ENCODE measurements around the gene TAPT1. TPM values are rescaled to one million over a fixed set of nuclear protein-coding genes. Genes with fewer than 3 reads are reported as not detected.

Gene TAPT1
- polyA plus RNA-seq, 1 donor from 2014 or later: 34.2 TPM

DNA sequence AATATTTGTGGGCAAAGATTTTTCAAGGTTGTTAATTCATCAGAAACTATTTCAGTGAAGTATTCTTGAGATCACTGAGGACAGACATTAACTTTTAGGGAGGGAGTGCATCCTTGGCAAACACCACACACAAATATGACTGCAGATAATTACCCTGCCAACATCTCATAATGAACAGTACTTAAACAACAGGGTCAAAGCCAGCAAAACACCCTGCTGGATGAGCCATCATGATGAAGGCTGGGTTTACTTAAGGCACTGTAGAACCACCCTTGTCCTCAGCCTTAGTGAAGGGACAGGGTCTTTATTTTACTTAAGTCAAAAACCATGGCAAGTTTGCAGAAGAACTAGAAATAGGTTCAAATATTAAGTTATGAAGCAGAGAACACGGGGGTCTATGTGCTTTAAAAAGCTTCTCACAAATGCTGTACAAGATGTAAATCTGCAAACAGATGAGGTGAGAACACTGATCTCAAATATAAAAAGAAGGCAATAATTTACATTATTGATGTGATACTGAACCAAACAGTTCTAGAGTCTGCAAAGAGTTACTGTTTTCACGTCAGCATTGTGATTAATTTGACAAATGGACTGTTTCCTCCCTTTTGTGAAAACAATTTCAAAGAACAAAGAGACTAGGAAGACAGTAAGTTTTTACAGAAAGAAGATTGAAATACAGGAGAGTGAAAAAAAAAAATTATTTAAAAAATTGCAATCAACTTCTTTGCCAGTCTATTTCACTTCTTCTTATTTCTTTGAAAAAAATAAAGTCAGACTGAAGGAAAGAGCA is 28.2 kb downstream of the TAPT1 start:
- Histone ChIP-seq H3K27ac (ENCODE audit: low read length) (no peak overlapping the region), H2AFZ (ENCODE audit: low read depth, low read length) (no peak overlapping the region), H3K9me3 (ENCODE audit: low read length) (no peaks in the 10 kb centered on the region), H3K9ac (ENCODE audit: low read length) (no peak overlapping the region), H4K20me1 (ENCODE audit: insufficient read depth) (no peaks in the 10 kb centered on the region), H3K36me3 (ENCODE audit: insufficient read depth, low read length) (peaks cover 3% of the 10 kb centered on the region), H3K79me2 (replicated peaks; ENCODE audit: insufficient read depth, low read length) (no peaks in the 10 kb centered on the region), H3K27me3 (ENCODE audit: insufficient read depth, low read depth, low read length) (no peaks in the 10 kb centered on the region), H3F3A (ENCODE audit: insufficient read depth, low read length, poor library complexity, severe bottlenecking) (no peaks in the 10 kb centered on the region), H3K9me2 (ENCODE audit: insufficient read depth, low read length) (no peaks in the 10 kb centered on the region), H3K4me3 (ENCODE audit: low read length) (no peak overlapping the region), H3K4me2 (ENCODE audit: low read length) (no peak overlapping the region)
- no peak for TF ChIP-seq POLR2AphosphoS5 (IDR thresholded peaks at IDR 0.05)
- TF ChIP-seq TAF1 (IDR thresholded peaks at IDR 0.05; ENCODE audit: low read depth): no peak
- no peak for TF ChIP-seq EZH2 (IDR thresholded peaks at IDR 0.05; ENCODE audit: borderline replicate concordance, insufficient read depth, low read length, poor library complexity, severe bottlenecking)
- no peak for TF ChIP-seq MXI1 (conservative IDR thresholded peaks at IDR 0.05; ENCODE audit: poor library complexity, severe bottlenecking)
- TF ChIP-seq EP300 (conservative IDR thresholded peaks at IDR 0.05; ENCODE audit: poor library complexity, severe bottlenecking): no peak

GRCh38 chr4:16196482-16197393 is 29.5 kb downstream of the TAPT1 start:
- Histone ChIP-seq H3K9me2 (ENCODE audit: insufficient read depth, low read length) (no peaks in the 10 kb centered on the region), H3K36me3 (ENCODE audit: insufficient read depth, low read length) (peaks cover 3% of the 10 kb centered on the region), H3K4me3 (ENCODE audit: low read length) (no peak overlapping the region), H3K27ac (ENCODE audit: low read length) (no peak overlapping the region), H3F3A (ENCODE audit: insufficient read depth, low read length, poor library complexity, severe bottlenecking) (no peaks in the 10 kb centered on the region), H3K9me3 (ENCODE audit: low read length) (no peaks in the 10 kb centered on the region), H3K27me3 (ENCODE audit: insufficient read depth, low read depth, low read length) (no peaks in the 10 kb centered on the region), H3K79me2 (replicated peaks; ENCODE audit: insufficient read depth, low read length) (no peaks in the 10 kb centered on the region), H3K4me2 (ENCODE audit: low read length) (no peak overlapping the region), H4K20me1 (ENCODE audit: insufficient read depth) (no peaks in the 10 kb centered on the region), H3K9ac (ENCODE audit: low read length) (no peak overlapping the region), H2AFZ (ENCODE audit: low read depth, low read length) (no peak overlapping the region)
- no peak for TF ChIP-seq RAD21 (conservative IDR thresholded peaks at IDR 0.05)
- TF ChIP-seq, protein P1, sequence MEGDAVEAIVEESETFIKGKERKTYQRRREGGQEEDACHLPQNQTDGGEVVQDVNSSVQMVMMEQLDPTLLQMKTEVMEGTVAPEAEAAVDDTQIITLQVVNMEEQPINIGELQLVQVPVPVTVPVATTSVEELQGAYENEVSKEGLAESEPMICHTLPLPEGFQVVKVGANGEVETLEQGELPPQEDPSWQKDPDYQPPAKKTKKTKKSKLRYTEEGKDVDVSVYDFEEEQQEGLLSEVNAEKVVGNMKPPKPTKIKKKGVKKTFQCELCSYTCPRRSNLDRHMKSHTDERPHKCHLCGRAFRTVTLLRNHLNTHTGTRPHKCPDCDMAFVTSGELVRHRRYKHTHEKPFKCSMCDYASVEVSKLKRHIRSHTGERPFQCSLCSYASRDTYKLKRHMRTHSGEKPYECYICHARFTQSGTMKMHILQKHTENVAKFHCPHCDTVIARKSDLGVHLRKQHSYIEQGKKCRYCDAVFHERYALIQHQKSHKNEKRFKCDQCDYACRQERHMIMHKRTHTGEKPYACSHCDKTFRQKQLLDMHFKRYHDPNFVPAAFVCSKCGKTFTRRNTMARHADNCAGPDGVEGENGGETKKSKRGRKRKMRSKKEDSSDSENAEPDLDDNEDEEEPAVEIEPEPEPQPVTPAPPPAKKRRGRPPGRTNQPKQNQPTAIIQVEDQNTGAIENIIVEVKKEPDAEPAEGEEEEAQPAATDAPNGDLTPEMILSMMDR (IDR thresholded peaks at IDR 0.05; ENCODE audit: poor library complexity, severe bottlenecking): no peak
- no peak for TF ChIP-seq SMC3 (conservative IDR thresholded peaks at IDR 0.05; ENCODE audit: poor library complexity)
- no peak for TF ChIP-seq POLR2AphosphoS5 (IDR thresholded peaks at IDR 0.05)
- TF ChIP-seq, protein P2, sequence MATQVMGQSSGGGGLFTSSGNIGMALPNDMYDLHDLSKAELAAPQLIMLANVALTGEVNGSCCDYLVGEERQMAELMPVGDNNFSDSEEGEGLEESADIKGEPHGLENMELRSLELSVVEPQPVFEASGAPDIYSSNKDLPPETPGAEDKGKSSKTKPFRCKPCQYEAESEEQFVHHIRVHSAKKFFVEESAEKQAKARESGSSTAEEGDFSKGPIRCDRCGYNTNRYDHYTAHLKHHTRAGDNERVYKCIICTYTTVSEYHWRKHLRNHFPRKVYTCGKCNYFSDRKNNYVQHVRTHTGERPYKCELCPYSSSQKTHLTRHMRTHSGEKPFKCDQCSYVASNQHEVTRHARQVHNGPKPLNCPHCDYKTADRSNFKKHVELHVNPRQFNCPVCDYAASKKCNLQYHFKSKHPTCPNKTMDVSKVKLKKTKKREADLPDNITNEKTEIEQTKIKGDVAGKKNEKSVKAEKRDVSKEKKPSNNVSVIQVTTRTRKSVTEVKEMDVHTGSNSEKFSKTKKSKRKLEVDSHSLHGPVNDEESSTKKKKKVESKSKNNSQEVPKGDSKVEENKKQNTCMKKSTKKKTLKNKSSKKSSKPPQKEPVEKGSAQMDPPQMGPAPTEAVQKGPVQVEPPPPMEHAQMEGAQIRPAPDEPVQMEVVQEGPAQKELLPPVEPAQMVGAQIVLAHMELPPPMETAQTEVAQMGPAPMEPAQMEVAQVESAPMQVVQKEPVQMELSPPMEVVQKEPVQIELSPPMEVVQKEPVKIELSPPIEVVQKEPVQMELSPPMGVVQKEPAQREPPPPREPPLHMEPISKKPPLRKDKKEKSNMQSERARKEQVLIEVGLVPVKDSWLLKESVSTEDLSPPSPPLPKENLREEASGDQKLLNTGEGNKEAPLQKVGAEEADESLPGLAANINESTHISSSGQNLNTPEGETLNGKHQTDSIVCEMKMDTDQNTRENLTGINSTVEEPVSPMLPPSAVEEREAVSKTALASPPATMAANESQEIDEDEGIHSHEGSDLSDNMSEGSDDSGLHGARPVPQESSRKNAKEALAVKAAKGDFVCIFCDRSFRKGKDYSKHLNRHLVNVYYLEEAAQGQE (IDR thresholded peaks at IDR 0.05; ENCODE audit: borderline replicate concordance): no peak
- TF ChIP-seq MXI1 (conservative IDR thresholded peaks at IDR 0.05; ENCODE audit: poor library complexity, severe bottlenecking): no peak
- TF ChIP-seq TAF1 (IDR thresholded peaks at IDR 0.05; ENCODE audit: low read depth): no peak
- no peak for TF ChIP-seq EP300 (conservative IDR thresholded peaks at IDR 0.05; ENCODE audit: poor library complexity, severe bottlenecking)
- no peak for TF ChIP-seq EZH2 (IDR thresholded peaks at IDR 0.05; ENCODE audit: borderline replicate concordance, insufficient read depth, low read length, poor library complexity, severe bottlenecking)
